Caco-2 (cell line): ENCODE data around the gene PRRC2A. TPM values are rescaled to one million over a fixed set of nuclear protein-coding genes. Genes with fewer than 3 reads are reported as not detected.

ENCODE experiments used
- BruUV-seq: library from RNA; stranded (reverse); fragments of 400-500 nt; replicated peaks from 2 replicates; lab custom pipeline; 2021; lab: Mats Ljungman, UMichigan
- CTCF ChIA-PET: fragments of 300-600 bp; sonication (Branson Sonifier 250); formaldehyde crosslinking; loops from one replicate; lab custom pipeline; 2022; ENCODE audit warnings: antibody characterized with exemption; lab: Charles Lee
- POLR2A ChIA-PET: fragments of 300-600 bp; sonication (Branson Sonifier 250); formaldehyde crosslinking; loops from one replicate; lab custom pipeline; 2022; ENCODE audit warnings: antibody characterized with exemption; lab: Charles Lee
- DNase-seq, 2 experiments: peaks; one replicate each; pipeline versions ENCODE4 v3.0.0 to v3.0.0-alpha.2; 2020 to 2022
- H3K27me3 ChIP-seq: replicated peaks from 2 replicates; pipeline ENCODE4 v1.6.0; 2011; ENCODE audit warnings: low read length; ENCODE audit not compliant: control insufficient read depth, insufficient read depth
- H3K36me3 ChIP-seq: 2 replicates; pipeline ENCODE4 v1.5.1; 2011; ENCODE audit warnings: low read length; ENCODE audit not compliant: control insufficient read depth, insufficient read depth
- H3K4me1 ChIP-seq: fragments of 250-450 bp; sonication (Bioruptor Pico); 2 replicates; pipeline ENCODE4 v1.5.1; 2020; ENCODE audit warnings: mild to moderate bottlenecking
- H3K4me3 ChIP-seq: 2 replicates; pipeline ENCODE4 v1.5.1; 2011; ENCODE audit warnings: low read depth, mild to moderate bottlenecking, control low read depth, low read length
- H3K9me3 ChIP-seq: fragments of 250-450 bp; sonication (Bioruptor Pico); 2 replicates; pipeline ENCODE4 v1.5.1; 2020; ENCODE audit warnings: mild to moderate bottlenecking, moderate library complexity
- H3K27ac Mint-ChIP-seq: one replicate; pipeline ENCODE4 v1.8.0; 2022; ENCODE audit warnings: mixed read lengths; ENCODE audit not compliant: unreplicated experiment
- H3K27me3 Mint-ChIP-seq: one replicate; pipeline ENCODE4 v1.8.0; 2022; ENCODE audit warnings: mixed read lengths; ENCODE audit not compliant: insufficient read depth, unreplicated experiment
- H3K36me3 Mint-ChIP-seq: one replicate; pipeline ENCODE4 v1.8.0; 2022; ENCODE audit warnings: mild to moderate bottlenecking, mixed read lengths; ENCODE audit not compliant: insufficient read depth, unreplicated experiment
- H3K4me1 Mint-ChIP-seq: one replicate; pipeline ENCODE4 v1.8.0; 2022; ENCODE audit warnings: low read depth, mixed read lengths; ENCODE audit not compliant: unreplicated experiment
- H3K4me3 Mint-ChIP-seq: one replicate; pipeline ENCODE4 v1.8.0; 2022; ENCODE audit warnings: mild to moderate bottlenecking, moderate library complexity, mixed read lengths; ENCODE audit not compliant: unreplicated experiment
- H3K9me3 Mint-ChIP-seq: one replicate; pipeline ENCODE4 v1.8.0; 2022; ENCODE audit warnings: mixed read lengths; ENCODE audit not compliant: unreplicated experiment
- intact Hi-C: fragments of 100-400 bp; cut with micrococcal nuclease; formaldehyde crosslinking; loops from one replicate; pipeline ENCODE4 v1.10.0; 2022; ENCODE audit not compliant: unreplicated experiment
- total RNA-seq: library from RNA; stranded (reverse); gene quantifications from 2 replicates; pipeline ENCODE4 v1.2.3, GENCODE V29; 2022
- TF ChIP-seq, protein P1 (sequence below), 2 experiments: fragments of 200-600 bp in 1 of 2; IDR thresholded peaks; 1 replicate in 1 of 2; 2 replicates in 1 of 2; pipeline versions ENCODE4 v1.5.1 to v1.8.0; 2011 to 2022; ENCODE audit warnings: antibody characterized with exemption in 1 of 2, control low read depth in 1 of 2, inconsistent platforms in 1 of 2, low read depth in 1 of 2, low read length in 1 of 2, mild to moderate bottlenecking in 1 of 2, moderate library complexity in 1 of 2; ENCODE audit not compliant: insufficient read depth in 1 of 2, severe bottlenecking in 1 of 2, unreplicated experiment in 1 of 2

Gene PRRC2A
- total RNA-seq, 1 experiment from 2014 or later: 222 TPM

- Mint-ChIP-seq H3K36me3 (peaks cover 81% of the 10 kb centered on the region), H3K9me3 (no peaks in the 10 kb centered on the region), H3K4me1 (peaks cover 12% of the 10 kb centered on the region), H3K27me3 (no peaks in the 10 kb centered on the region), H3K4me3 (no peak overlapping the region), H3K27ac (no peak overlapping the region)
- Histone ChIP-seq H3K9me3 (no peaks in the 10 kb centered on the region), H3K27me3 (no peaks in the 10 kb centered on the region), H3K4me1 (peaks cover 9% of the 10 kb centered on the region), H3K36me3 (peaks cover 25% of the 10 kb centered on the region), H3K4me3 (no peak overlapping the region)
- DNase-seq: no peak
- TF ChIP-seq, protein P1, sequence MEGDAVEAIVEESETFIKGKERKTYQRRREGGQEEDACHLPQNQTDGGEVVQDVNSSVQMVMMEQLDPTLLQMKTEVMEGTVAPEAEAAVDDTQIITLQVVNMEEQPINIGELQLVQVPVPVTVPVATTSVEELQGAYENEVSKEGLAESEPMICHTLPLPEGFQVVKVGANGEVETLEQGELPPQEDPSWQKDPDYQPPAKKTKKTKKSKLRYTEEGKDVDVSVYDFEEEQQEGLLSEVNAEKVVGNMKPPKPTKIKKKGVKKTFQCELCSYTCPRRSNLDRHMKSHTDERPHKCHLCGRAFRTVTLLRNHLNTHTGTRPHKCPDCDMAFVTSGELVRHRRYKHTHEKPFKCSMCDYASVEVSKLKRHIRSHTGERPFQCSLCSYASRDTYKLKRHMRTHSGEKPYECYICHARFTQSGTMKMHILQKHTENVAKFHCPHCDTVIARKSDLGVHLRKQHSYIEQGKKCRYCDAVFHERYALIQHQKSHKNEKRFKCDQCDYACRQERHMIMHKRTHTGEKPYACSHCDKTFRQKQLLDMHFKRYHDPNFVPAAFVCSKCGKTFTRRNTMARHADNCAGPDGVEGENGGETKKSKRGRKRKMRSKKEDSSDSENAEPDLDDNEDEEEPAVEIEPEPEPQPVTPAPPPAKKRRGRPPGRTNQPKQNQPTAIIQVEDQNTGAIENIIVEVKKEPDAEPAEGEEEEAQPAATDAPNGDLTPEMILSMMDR (IDR thresholded peaks at IDR 0.05; ENCODE audit: insufficient read depth in 1 of 2, low read depth in 1 of 2, low read length in 1 of 2, severe bottlenecking in 1 of 2, unreplicated experiment in 1 of 2): no peak
- BruUV-seq: no TSS peak
- CTCF ChIA-PET: no interaction called here
- intact Hi-C loops: no loop called here
- POLR2A ChIA-PET: no interaction called here
Observed at GRCh38 chr6:31624070-31624469, 3.6 kb downstream of the PRRC2A start.

- ChIA-PET POLR2A (no interaction called here), CTCF (interaction anchor here (0.6 kb wide), 1 partner anchor 908 kb away, joined by 3 read pairs; no protein-coding TSS in a partner anchor)
- BruUV-seq: no TSS peak
- Mint-ChIP-seq H3K4me1 (peaks cover 8% of the 10 kb centered on the region), H3K4me3 (no peak overlapping the region), H3K9me3 (no peaks in the 10 kb centered on the region), H3K36me3 (peaks cover 90% of the 10 kb centered on the region), H3K27ac (no peak overlapping the region), H3K27me3 (no peaks in the 10 kb centered on the region)
- DNase-seq: no peak
- H3K4me3 ChIP-seq: no peak overlapping the region
- TF ChIP-seq, protein P1 (IDR thresholded peaks at IDR 0.05; ENCODE audit: insufficient read depth in 1 of 2, low read depth in 1 of 2, low read length in 1 of 2, severe bottlenecking in 1 of 2, unreplicated experiment in 1 of 2): no peak
- peaks cover 25% of the 10 kb centered on the region for H3K36me3 ChIP-seq
- H3K27me3 ChIP-seq: no peaks in the 10 kb centered on the region
- H3K9me3 ChIP-seq: no peaks in the 10 kb centered on the region
- peaks cover 9% of the 10 kb centered on the region for H3K4me1 ChIP-seq
- intact Hi-C loops: no loop called here
Observed at GRCh38 chr6:31626952-31627351, 6.4 kb downstream of the PRRC2A start.

- H3K4me3 Mint-ChIP-seq: no peak overlapping the region
- BruUV-seq: no TSS peak
- H3K36me3 Mint-ChIP-seq: peaks cover 90% of the 10 kb centered on the region
- CTCF ChIA-PET: interaction anchor here (0.6 kb wide), 1 partner anchor 255 kb away, joined by 3 read pairs; no protein-coding TSS in a partner anchor
- intact Hi-C loops: no loop called here
- 0 out of 2 replicates have a peak, but pooled peaks cover under 1% of the 10 kb centered on the region for H3K4me1 ChIP-seq
- H3K4me1 Mint-ChIP-seq: no peaks in the 10 kb centered on the region
- H3K27me3 Mint-ChIP-seq: no peaks in the 10 kb centered on the region
- no peaks in the 10 kb centered on the region for H3K27me3 ChIP-seq
- H3K4me3 ChIP-seq: no peak overlapping the region
- no peak for DNase-seq
- POLR2A ChIA-PET: no interaction called here
- peaks cover 25% of the 10 kb centered on the region for H3K36me3 ChIP-seq
- no peak overlapping the region for H3K27ac Mint-ChIP-seq
- TF ChIP-seq, protein P1 (IDR thresholded peaks at IDR 0.05; ENCODE audit: insufficient read depth in 1 of 2, low read depth in 1 of 2, low read length in 1 of 2, severe bottlenecking in 1 of 2, unreplicated experiment in 1 of 2): no peak
- no peaks in the 10 kb centered on the region for H3K9me3 Mint-ChIP-seq
- no peaks in the 10 kb centered on the region for H3K9me3 ChIP-seq
Observed at GRCh38 chr6:31627690-31628287, 7.3 kb downstream of the PRRC2A start.
